ENCODE data around the gene MYL10. TPM values are rescaled to one million over a fixed set of nuclear protein-coding genes. Genes with fewer than 3 reads are reported as not detected.

The MYL10 gene
- total and polyA plus RNA-seq, 2 of the 13 experiments (the other 11 are each of a cell fraction or from before 2014, with no cell fraction given): not detected

- TF ChIP-seq ZNF609 (CRISPR knock-in tag; IDR thresholded peaks at IDR 0.05; ENCODE audit: borderline replicate concordance): no peak
- no peak for TF ChIP-seq TOE1 (CRISPR knock-in tag; IDR thresholded peaks at IDR 0.05)
- TF ChIP-seq TRAFD1 (CRISPR knock-in tag; IDR thresholded peaks at IDR 0.05; ENCODE audit: borderline replicate concordance): no peak
- no peak for TF ChIP-seq ZNF383 (CRISPR knock-in tag; IDR thresholded peaks at IDR 0.05; ENCODE audit: borderline replicate concordance)
- no peak for TF ChIP-seq ARNT (IDR thresholded peaks at IDR 0.05)
- TF ChIP-seq TBP (CRISPR knock-in tag; IDR thresholded peaks at IDR 0.05): no peak
Observed at GRCh38 chr7:101674439-101674838, 45.3 kb upstream of the MYL10 start (continued).

- Histone ChIP-seq H3K36me3 (replicated peaks in 1 of 2; ENCODE audit: control insufficient read depth in 1 of 2, insufficient read depth in 2 of 2, low read length in 2 of 2) (no peaks in the 10 kb centered on the region), H3K9me3 (ENCODE audit: low read length) (no peaks in the 10 kb centered on the region), H2AFZ (ENCODE audit: low read length) (no peak overlapping the region), H4K20me1 (ENCODE audit: insufficient read depth, low read length) (no peaks in the 10 kb centered on the region), H3K4me2 (ENCODE audit: low read depth, low read length) (no peak overlapping the region), H3K27me3 (ENCODE audit: control insufficient read depth in 1 of 2, insufficient read depth in 2 of 2, low read length in 2 of 2) (no peaks in the 10 kb centered on the region; a peak in 1 of 5 replicates), H3K4me1 (ENCODE audit: insufficient read depth, low read length) (no peaks in the 10 kb centered on the region), H3K27ac (ENCODE audit: extremely low read length, insufficient read depth, low read length) (no peak overlapping the region), H3K79me2 (ENCODE audit: insufficient read depth, low read length) (no peaks in the 10 kb centered on the region), H3K9ac (ENCODE audit: insufficient read depth, low read depth, low read length) (no peak overlapping the region), H3K4me3 (replicated peaks in 1 of 3; ENCODE audit: insufficient read depth in 1 of 3, low read depth in 2 of 3, low read length in 3 of 3) (no peak overlapping the region)
- 74% methylated on average over 5 of the region's 5 CpGs for WGBS (ENCODE audit: low lambda C conversion rate)
- ChIA-PET CTCF (ENCODE audit: low intra/inter-chr PET ratio, low total read pairs) (no interaction called here), POLR2A (no interaction called here)
- BruUV-seq (replicated peaks): no TSS peak
- in situ Hi-C loops (cut with HindIII; ENCODE audit: extremely low pct_ligation_motif_present, low pct_unique_long_range_greater_than_20kb) (no loop called here), intact Hi-C loops (cut with micrococcal nuclease; ENCODE audit: unreplicated experiment) (no loop called here)
- ATAC-seq: no peak
- TF ChIP-seq FOSL2 (CRISPR knock-in tag; IDR thresholded peaks at IDR 0.05) (peak; percentile 44), CEBPB (IDR thresholded peaks at IDR 0.05; ENCODE audit: borderline replicate concordance, low read depth, low read length) (peak; percentile 41; the same call in 1 of the 2 replicates), MAFG (CRISPR knock-in tag; IDR thresholded peaks at IDR 0.05) (no peak), XRCC5 (optimal IDR thresholded peaks at IDR 0.05; ENCODE audit: low read length) (no peak)
- FAIRE-seq: no peak
- DNase-seq (ENCODE audit: low spot score): no peak
Observed at GRCh38 chr7:101673951-101674350, 44.9 kb upstream of the MYL10 start.

Measured in HepG2 (cell line).